ENCODE measurements around the gene ZNF664. TPM values are rescaled to one million over a fixed set of nuclear protein-coding genes. Genes with fewer than 3 reads are reported as not detected.

ZNF664 gene
- total RNA-seq, result 10 to 100 TPM; 42.2 to 46.0 TPM

DNA sequence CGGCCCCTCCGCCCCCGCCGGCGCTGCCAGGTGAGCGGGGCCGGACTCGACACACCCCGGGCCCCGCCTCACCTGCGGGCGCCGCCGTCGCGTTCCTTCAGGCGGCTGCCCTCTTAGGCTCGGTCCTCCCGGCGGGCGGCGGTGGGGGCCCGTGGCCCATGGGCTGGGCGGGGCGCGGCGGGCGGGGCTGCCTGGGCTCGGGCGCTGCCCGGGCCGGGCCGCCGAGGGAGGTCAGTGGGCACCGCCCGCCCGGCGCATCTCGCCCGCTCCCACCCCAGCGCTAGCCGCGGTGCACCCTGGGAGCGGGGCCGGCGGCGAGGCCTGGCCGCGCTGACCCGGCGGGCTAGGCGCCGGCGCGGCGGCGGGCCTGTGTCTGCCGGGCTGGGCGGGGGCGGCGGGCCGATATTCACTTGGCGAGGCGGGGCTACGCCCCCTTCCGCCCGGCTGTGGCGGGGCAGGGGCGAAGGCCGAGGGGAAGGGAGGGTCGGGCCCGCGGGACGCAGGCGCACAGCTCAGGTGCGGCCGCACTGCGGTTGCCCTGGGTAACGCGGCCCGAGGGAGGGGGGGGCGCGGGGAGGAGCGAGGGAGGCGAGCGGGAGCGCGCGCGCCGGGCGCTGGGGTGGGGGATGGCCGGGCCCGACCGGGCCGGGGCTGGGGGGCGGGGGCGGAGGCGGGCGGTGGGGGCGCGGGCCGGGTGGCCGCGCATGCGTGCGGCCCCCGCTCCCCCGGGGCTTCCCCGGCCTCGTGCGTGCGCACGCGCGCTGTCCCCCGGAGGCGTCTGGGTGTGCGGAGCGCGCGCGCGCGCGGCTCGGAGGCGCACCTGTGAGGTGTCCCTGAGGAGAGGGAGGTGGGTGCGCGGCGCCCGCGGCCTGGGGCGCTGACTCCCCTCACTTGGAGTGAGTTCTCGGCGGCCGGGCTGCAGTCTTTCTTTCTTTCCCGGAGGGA, at the start of gene ZNF664, which contains the start of gene CCDC92:
Gene ZNF664, plus strand, starts transcription at position 759 of the 945 bp plus-strand sequence. CDS start 38,930 bp downstream, outside the sequence.
Gene CCDC92, minus strand, starts transcription at position 375 of the 945 bp plus-strand sequence. CDS start 28,526 bp downstream, outside the sequence.
- H3K4me1 Mint-ChIP-seq (ENCODE audit: low read depth), result peaks cover 33% of the 10 kb centered on the region
- peak; percentile 94 for DNase-seq
- H3K4me3 Mint-ChIP-seq, result peak within 1 kb of the TSS; percentile 88
- peak within 1 kb of the TSS; percentile 61 for H3K27ac Mint-ChIP-seq
- no peaks in the 10 kb centered on the region for H3K27me3 Mint-ChIP-seq (ENCODE audit: low read depth)
- H3K9me3 Mint-ChIP-seq, result no peaks in the 10 kb centered on the region
- intact Hi-C loops (cut with micrococcal nuclease), result loop anchor here (1.0 to 5.0 kb wide), 4 partner anchors 260 to 607 kb away; partner anchors contain the start of genes ATP6V0A2, EIF2B1, GTF2H3 and KMT5A
- peaks cover 10% of the 10 kb centered on the region for H3K36me3 Mint-ChIP-seq (ENCODE audit: low read depth)
- CTCF ChIA-PET, result interaction anchor here (1.6 kb wide), 1 partner anchor 67 kb away, joined by 3 read pairs; no protein-coding TSS in a partner anchor

DNA sequence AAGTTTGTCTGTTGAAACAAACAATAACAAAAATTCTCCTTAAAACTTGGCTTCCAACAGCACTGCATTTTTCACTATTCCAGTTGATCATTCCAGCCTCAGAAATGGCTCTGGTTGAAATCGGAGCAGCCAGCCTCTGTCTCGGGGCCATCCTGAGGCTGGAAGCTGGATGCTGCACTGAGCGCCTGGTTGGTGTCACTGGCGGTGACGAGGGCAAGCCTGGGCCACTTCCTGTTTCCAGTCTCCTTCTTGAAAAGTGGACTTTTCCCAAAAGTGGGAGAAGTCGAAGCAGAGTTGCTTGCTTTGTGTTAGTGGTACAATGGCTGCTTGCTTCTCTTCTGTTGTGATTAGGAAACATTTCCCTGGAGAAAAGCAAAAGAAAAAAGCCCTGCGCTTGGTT, 49.1 kb upstream of the ZNF664 start:
- peaks cover 10% of the 10 kb centered on the region for H3K4me1 Mint-ChIP-seq (ENCODE audit: low read depth)
- CTCF ChIA-PET, result interaction anchor here (0.9 kb wide), 1 partner anchor 60 kb away, joined by 3 read pairs; no protein-coding TSS in a partner anchor

DNA sequence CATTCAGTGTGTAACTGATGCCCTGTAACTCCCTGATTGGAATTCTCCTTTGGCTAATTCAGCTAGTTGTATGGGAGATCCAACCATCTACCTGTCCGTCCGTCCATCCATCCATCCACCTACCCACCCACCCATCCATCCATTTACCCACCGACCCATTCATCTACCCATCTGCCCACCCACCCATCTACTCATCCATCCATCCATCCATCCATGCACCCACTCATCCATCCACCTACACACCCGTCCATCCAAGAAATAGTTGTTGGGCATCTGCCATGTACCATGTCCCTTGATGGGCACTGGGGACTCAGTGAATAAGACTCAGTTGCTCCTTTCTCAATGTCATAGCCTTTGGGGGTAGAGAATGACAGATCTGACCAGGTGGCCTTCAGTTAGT, 48.5 kb upstream of the ZNF664 start:
- H3K4me3 Mint-ChIP-seq, result no peak overlapping the region
- H3K27ac Mint-ChIP-seq, result no peak overlapping the region
- H3K36me3 Mint-ChIP-seq (ENCODE audit: low read depth), result no peaks in the 10 kb centered on the region
- H3K9me3 Mint-ChIP-seq, result no peaks in the 10 kb centered on the region
- CTCF ChIA-PET, result no interaction called here
- no peaks in the 10 kb centered on the region for H3K27me3 Mint-ChIP-seq (ENCODE audit: low read depth)
- H3K4me1 Mint-ChIP-seq (ENCODE audit: low read depth), result peaks cover 10% of the 10 kb centered on the region
- DNase-seq, result no peak
- intact Hi-C loops (cut with micrococcal nuclease), result no loop called here

More for the DNA sequence above, 49.1 kb upstream of the ZNF664 start:
- Mint-ChIP-seq H3K27ac (no peak overlapping the region), H3K9me3 (no peaks in the 10 kb centered on the region), H3K36me3 (ENCODE audit: low read depth) (no peaks in the 10 kb centered on the region), H3K27me3 (ENCODE audit: low read depth) (no peaks in the 10 kb centered on the region), H3K4me3 (no peak overlapping the region)
- DNase-seq, result no peak
- intact Hi-C loops (cut with micrococcal nuclease), result no loop called here

DNA sequence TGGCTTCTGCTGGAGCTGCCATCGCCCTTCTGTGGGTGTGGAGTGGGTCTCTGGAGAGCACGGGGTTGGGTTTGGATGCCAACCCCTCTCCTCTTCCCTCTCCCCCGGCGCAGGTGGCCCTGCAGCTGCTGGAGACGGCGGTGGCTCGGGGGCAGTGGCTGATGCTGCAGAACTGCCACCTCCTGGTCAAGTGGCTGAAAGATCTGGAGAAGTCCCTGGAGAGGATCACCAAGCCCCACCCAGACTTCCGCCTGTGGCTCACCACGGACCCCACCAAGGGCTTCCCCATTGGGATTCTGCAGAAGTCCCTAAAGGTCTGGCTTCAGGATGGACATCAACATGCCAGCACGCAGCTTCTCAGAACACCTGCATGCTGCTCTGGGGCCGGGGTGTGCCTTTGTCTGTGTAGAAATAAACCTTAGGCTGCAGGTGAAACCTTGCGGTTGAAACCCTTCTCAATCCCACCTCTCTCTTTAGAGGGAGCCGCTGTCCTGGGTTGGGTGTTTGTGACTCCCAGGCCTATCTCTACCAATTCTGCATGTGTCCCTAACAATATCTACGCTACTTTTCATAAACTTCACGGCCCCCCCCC, 44.6 kb upstream of the ZNF664 start:
- CTCF ChIA-PET, result no interaction called here
- intact Hi-C loops (cut with micrococcal nuclease), result no loop called here
- Mint-ChIP-seq H3K27me3 (ENCODE audit: low read depth) (no peaks in the 10 kb centered on the region), H3K4me1 (ENCODE audit: low read depth) (peaks cover 14% of the 10 kb centered on the region), H3K36me3 (ENCODE audit: low read depth) (no peaks in the 10 kb centered on the region), H3K27ac (no peak overlapping the region), H3K9me3 (no peaks in the 10 kb centered on the region), H3K4me3 (no peak overlapping the region)
- DNase-seq, result no peak

DNA sequence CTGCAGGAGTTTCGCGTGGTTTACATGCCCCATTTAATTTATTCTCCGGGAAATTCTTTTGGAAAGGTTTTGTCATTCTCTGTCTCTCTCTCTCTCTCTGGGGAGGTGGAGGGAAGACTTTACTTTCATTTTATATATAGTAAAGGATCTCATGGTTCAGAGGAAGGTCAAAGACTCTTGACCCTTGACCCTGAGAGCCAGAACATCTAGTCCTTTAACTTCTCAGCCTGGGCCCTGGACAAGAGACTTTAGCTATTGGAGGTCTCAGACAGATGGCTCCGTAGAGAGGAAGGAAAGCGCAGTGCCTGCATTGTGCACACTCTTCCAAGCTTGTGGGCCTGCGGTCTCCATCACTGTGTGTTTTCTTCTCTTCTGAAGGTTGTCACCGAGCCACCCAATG, 44.1 kb upstream of the ZNF664 start:
- no peaks in the 10 kb centered on the region for H3K27me3 Mint-ChIP-seq (ENCODE audit: low read depth)
- H3K27ac Mint-ChIP-seq, result no peak overlapping the region
- CTCF ChIA-PET, result no interaction called here
- H3K36me3 Mint-ChIP-seq (ENCODE audit: low read depth), result no peaks in the 10 kb centered on the region
- peaks cover 14% of the 10 kb centered on the region for H3K4me1 Mint-ChIP-seq (ENCODE audit: low read depth)
- no peak overlapping the region for H3K4me3 Mint-ChIP-seq
- intact Hi-C loops (cut with micrococcal nuclease), result no loop called here
- no peak for DNase-seq
- no peaks in the 10 kb centered on the region for H3K9me3 Mint-ChIP-seq

DNA sequence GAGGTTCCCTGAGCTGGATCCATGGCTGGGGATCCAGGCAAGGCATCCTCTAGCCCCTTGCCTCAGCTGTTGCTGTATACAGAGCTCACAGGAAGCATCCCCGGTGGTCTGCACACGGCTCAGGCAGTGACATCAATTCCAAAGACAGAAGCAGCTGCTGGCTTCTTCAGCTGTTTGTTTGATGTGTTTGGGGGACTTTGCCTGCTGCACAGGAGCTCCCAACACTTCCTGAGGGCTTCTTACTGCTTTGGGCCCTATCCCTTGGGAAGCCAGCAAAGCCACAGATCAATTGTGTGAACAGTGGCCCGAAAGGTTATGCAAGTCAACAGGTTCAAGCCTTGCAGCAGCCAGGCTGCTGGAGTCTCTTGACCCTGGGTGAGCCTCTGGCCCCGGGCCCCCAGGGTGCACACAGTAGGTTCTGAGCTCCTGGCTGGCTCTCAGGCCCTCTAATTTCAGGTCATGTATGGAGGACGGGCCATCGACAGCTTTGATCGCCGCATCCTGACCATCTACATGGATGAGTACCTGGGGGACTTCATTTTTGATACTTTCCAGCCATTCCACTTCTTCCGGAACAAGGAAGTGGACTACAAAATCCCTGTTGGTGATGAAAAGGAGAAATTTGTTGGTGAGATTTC, 43.0 kb upstream of the ZNF664 start:
- CTCF ChIA-PET, result interaction anchor here (1.9 kb wide), 1 partner anchor 9 kb away, joined by 7 read pairs; no protein-coding TSS in a partner anchor
- peaks cover 14% of the 10 kb centered on the region for H3K4me1 Mint-ChIP-seq (ENCODE audit: low read depth)
- intact Hi-C loops (cut with micrococcal nuclease), result no loop called here
- H3K27ac Mint-ChIP-seq, result no peak overlapping the region
- H3K9me3 Mint-ChIP-seq, result no peaks in the 10 kb centered on the region
- no peaks in the 10 kb centered on the region for H3K27me3 Mint-ChIP-seq (ENCODE audit: low read depth)
- H3K4me3 Mint-ChIP-seq, result no peak overlapping the region
- H3K36me3 Mint-ChIP-seq (ENCODE audit: low read depth), result no peaks in the 10 kb centered on the region
- DNase-seq, result no peak

DNA sequence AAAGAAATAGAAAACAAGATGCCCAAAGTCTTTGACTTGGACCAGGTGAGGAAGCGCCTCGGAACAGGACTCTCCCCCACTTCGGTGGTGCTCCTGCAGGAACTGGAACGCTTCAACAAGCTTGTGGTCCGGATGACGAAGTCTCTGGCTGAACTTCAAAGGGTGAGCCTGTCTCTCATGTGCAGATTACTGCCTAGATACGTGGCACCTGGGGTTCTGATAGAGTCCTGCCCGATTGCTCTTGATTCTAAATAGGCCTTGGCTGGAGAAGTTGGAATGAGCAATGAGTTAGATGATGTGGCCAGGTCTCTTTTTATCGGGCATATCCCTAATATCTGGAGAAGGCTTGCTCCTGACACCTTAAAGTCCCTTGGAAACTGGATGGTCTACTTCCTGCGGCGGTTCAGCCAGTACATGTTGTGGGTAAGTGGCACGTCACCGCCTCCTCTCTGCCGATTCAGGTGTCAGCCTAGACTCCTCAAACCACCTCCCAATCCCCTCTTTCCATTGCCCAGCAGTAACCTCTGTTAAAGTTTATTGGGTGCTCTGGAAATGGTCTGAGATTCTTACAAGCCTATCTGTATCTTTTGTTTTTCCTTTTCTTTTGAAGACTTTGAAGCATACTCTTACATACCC, 41.2 kb upstream of the ZNF664 start:
- H3K9me3 Mint-ChIP-seq, result no peaks in the 10 kb centered on the region
- no peak overlapping the region for H3K27ac Mint-ChIP-seq
- CTCF ChIA-PET, result interaction anchor here (1.2 kb wide), 1 partner anchor 26 kb away, joined by 7 read pairs; no protein-coding TSS in a partner anchor
- peaks cover 18% of the 10 kb centered on the region for H3K4me1 Mint-ChIP-seq (ENCODE audit: low read depth)
- H3K27me3 Mint-ChIP-seq (ENCODE audit: low read depth), result no peaks in the 10 kb centered on the region
- peak overlapping the region; percentile 10 for H3K4me3 Mint-ChIP-seq
- no peaks in the 10 kb centered on the region for H3K36me3 Mint-ChIP-seq (ENCODE audit: low read depth)
- intact Hi-C loops (cut with micrococcal nuclease), result loop anchor here (1.0 kb wide), 1 partner anchor 27 kb away; no protein-coding TSS in a partner anchor
- DNase-seq, result peak; percentile 66

DNA sequence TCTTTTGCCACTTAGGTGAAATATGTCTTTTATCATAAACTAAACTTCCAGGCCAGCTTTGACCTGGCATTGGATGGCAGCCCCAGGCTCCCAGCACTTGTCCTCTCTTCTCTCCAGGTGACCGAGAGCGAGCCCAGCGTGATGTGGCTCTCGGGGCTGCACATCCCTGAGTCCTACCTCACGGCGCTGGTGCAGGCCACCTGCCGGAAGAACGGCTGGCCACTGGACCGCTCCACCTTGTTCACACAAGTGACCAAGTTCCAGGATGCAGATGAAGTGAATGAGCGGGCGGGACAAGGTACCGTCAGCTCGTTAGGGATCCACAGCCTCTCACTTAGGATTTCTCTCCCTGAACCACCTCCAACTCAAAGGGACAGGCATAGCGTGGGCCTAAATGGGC, 39.8 kb upstream of the ZNF664 start:
- Mint-ChIP-seq H3K9me3 (no peaks in the 10 kb centered on the region), H3K4me1 (ENCODE audit: low read depth) (peaks cover 28% of the 10 kb centered on the region), H3K27ac (no peak overlapping the region), H3K4me3 (no peak overlapping the region), H3K36me3 (ENCODE audit: low read depth) (no peaks in the 10 kb centered on the region), H3K27me3 (ENCODE audit: low read depth) (no peaks in the 10 kb centered on the region)
- intact Hi-C loops (cut with micrococcal nuclease), result no loop called here
- CTCF ChIA-PET, result interaction anchor here (1.0 kb wide), 1 partner anchor 91 kb away, joined by 3 read pairs; no protein-coding TSS in a partner anchor
- no peak for DNase-seq

DNA sequence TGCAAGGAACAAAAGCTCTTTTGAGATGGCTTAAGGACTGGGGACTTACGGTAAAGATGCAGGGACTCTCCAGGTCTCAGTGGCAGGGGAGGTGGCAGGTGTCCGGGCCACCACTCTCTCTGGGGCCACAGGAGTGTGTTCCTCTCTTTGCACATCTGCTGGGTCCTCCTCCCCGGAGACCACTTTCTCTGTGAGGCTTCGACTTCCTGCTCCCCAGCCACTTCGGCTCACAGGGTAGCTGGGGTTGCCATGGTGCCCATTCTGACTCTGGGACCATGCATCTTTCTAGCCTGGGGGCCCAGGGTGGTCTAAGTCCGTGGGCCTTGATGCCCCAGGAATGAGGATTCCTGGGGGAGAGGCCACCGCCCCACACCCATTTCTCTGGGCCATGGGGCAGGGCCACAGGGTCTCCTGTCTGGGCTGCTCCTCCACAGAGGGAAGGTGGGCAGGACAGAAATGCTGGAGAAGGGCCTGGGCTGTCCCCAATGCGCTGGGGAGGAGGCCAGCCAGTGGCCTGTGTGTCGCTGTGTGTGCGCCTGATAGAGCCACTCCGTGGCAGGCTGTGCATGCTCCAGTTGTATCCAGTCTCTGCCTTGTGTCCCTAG, 38.9 kb upstream of the ZNF664 start:
- no peak overlapping the region for H3K4me3 Mint-ChIP-seq
- peaks cover 37% of the 10 kb centered on the region for H3K4me1 Mint-ChIP-seq (ENCODE audit: low read depth)
- H3K9me3 Mint-ChIP-seq, result no peaks in the 10 kb centered on the region
- no peak for DNase-seq
- no peaks in the 10 kb centered on the region for H3K36me3 Mint-ChIP-seq (ENCODE audit: low read depth)
- no peaks in the 10 kb centered on the region for H3K27me3 Mint-ChIP-seq (ENCODE audit: low read depth)
- no peak overlapping the region for H3K27ac Mint-ChIP-seq
- intact Hi-C loops (cut with micrococcal nuclease), result no loop called here
- CTCF ChIA-PET, result interaction anchor here (1.0 kb wide), 1 partner anchor 92 kb away, joined by 3 read pairs; no protein-coding TSS in a partner anchor

DNA sequence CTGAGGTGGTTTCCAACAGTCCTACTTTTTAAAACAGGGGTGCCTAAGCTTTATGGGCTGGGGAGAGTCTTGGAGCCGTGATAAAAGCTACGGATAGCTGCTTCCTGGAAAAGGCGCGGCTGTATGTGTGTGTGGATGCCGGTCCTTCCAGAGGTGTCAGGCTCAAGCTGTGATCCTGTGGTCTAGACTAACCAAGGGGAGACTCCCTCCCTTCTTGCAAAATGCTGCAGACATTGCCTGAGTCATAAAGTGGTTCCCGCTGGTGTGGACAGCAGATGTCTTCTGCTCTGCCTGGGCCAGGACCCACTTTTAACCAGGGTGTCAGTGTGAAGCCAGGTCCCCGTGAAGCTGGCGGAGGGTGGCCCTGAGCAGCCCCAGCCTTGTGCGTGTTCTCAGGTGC, 38.2 kb upstream of the ZNF664 start:
- Mint-ChIP-seq H3K4me1 (ENCODE audit: low read depth) (peaks cover 38% of the 10 kb centered on the region), H3K27me3 (ENCODE audit: low read depth) (no peaks in the 10 kb centered on the region), H3K36me3 (ENCODE audit: low read depth) (no peaks in the 10 kb centered on the region), H3K9me3 (no peaks in the 10 kb centered on the region), H3K4me3 (no peak overlapping the region), H3K27ac (no peak overlapping the region)
- DNase-seq, result no peak
- intact Hi-C loops (cut with micrococcal nuclease), result no loop called here
- CTCF ChIA-PET, result no interaction called here

DNA sequence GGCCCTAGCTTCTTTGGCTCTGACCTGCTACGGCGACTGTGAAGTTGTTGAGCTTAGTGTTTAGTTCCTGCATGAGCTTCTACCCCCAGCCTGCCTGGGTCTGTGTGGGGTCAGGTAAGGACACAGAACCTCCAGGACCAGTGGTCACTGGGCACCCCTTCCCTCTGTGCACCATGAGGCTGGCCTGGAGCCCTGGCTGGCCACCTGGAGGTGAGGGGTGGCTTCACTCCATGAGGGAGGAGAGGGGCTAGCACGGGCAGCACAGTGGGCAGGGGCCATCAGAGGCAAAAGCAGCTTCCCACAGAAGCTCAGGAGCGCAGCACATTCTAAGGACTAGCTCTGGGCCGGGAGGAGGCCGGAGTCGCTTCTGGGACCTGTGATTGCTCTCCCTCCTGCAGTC, 37.1 kb upstream of the ZNF664 start:
- no peaks in the 10 kb centered on the region for H3K27me3 Mint-ChIP-seq (ENCODE audit: low read depth)

More for the DNA sequence above, 37.1 kb upstream of the ZNF664 start:
- CTCF ChIA-PET, result interaction anchor here (0.6 kb wide), 1 partner anchor 40 kb away, joined by 4 read pairs; no protein-coding TSS in a partner anchor
- H3K4me1 Mint-ChIP-seq (ENCODE audit: low read depth), result peaks cover 38% of the 10 kb centered on the region
- no peak overlapping the region for H3K4me3 Mint-ChIP-seq
- H3K9me3 Mint-ChIP-seq, result no peaks in the 10 kb centered on the region
- DNase-seq, result no peak
- H3K36me3 Mint-ChIP-seq (ENCODE audit: low read depth), result no peaks in the 10 kb centered on the region
- intact Hi-C loops (cut with micrococcal nuclease), result no loop called here
- no peak overlapping the region for H3K27ac Mint-ChIP-seq
